ENCODE data around the gene LAMB3.

DNA sequence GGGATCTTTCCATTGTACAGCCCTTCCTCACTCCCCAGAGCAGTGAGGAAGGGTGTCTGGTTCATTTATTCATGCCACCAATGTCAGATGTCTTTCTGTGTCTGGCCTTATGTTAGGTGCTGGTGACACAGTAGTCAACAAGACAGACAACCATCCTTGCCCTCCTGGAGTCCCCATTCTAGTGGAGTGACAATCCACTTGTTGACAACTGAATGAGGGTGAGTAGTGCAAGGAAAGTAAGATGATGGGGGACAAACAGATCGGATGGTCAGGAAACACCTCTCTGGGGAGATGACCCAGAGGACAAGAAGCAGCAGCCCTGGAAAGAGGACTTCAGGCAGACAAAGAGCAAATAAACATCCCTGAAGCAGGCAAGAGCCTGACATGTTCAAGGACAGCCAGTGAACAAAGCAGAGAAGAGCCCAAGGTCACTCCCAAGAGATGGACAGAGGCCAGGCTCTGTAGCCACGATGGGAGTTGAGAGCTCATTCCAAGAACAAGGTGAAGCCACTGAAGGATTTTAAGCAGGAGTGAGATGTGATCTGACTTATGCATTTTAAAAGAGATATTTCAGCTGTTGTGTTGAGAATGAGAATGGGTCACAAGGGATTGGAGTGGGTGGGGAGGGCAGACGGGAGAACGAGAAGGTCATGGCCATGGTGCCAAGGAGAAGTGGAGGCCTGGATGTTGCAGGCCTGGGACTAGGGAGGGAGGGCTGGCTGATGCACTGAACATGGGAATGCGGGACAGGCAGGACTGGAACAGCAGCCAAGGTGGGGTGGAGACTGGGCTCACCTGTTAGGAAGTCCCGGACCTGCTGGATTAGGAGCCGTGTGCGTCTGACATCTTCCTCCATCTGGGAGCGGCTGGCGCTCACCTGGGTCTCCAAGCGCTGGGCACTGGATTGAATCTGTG, 30.2 kb downstream of the LAMB3 start:
- TF ChIP-seq, protein P1, sequence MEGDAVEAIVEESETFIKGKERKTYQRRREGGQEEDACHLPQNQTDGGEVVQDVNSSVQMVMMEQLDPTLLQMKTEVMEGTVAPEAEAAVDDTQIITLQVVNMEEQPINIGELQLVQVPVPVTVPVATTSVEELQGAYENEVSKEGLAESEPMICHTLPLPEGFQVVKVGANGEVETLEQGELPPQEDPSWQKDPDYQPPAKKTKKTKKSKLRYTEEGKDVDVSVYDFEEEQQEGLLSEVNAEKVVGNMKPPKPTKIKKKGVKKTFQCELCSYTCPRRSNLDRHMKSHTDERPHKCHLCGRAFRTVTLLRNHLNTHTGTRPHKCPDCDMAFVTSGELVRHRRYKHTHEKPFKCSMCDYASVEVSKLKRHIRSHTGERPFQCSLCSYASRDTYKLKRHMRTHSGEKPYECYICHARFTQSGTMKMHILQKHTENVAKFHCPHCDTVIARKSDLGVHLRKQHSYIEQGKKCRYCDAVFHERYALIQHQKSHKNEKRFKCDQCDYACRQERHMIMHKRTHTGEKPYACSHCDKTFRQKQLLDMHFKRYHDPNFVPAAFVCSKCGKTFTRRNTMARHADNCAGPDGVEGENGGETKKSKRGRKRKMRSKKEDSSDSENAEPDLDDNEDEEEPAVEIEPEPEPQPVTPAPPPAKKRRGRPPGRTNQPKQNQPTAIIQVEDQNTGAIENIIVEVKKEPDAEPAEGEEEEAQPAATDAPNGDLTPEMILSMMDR (IDR thresholded peaks at IDR 0.05) = no peak
- no peak for TF ChIP-seq EZH2 (IDR thresholded peaks at IDR 0.05)
- TF ChIP-seq EZH2phosphoT487 (IDR thresholded peaks at IDR 0.05) = no peak
